ENCODE results near the gene NUAK1.

NUAK1 gene

GRCh38 chr12:106082216-106083175 is 56.3 kb downstream of the NUAK1 start:
- no peak for DNase-seq (ENCODE audit: low spot score)

- DNase-seq (ENCODE audit: low spot score): no peak
Measured at GRCh38 chr12:106081606-106082005, 57.1 kb downstream of the NUAK1 start.

DNA sequence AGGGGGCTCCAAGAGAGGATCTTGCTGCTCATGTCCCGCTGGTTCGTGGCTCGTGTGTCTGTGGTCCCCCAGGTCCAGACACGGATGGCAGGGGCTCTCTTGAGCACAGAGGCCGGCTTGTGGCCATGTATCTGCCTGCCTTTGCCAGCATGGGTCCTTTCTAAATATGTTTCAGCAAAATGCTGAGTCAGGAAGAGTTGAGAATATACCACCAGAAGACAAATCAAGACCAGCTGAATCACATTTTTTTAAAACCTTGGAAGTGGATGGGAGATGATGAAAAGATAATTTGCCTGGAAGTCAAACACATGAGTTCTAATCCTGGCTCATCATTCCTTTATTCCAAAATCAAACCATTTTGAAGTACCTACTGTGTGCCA is 58.0 kb downstream of the NUAK1 start:
- no peak for DNase-seq (ENCODE audit: low spot score)

DNA sequence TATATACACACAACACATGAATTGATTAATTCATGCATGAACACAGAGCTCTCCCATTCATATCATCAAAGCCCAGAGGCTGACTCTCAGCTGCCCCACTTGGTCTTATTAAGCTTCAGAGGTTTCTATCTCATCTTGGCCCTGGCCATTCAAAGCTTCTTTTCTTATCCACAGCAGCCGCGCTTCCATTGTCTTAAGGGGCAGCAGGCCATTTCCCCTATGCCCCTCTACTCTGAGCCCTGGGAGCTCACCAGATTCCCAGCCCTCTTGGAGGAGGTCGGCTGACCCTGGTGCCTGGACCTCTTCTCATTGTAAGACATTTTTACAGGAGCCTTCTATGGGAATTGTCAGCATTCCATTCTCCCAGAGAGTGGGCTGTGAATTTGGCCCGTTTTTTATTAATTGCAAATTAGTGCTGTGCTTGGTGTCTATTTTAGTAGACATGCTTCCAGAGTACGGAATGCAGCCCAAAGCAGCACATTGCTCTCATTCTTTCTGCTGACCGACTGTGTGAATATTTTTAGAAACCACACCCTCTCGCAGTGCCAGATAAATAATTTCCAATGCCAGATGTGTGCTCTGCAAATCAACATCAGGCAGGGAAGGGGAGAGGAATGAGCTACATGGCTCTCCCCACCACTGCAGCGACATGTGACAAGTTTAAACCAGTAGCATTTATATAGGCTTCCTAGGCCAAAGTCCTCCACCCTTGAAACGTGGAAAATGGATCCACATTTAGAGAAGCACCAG is 58.5 kb downstream of the NUAK1 start:
- no peak for DNase-seq (ENCODE audit: low spot score)

DNA sequence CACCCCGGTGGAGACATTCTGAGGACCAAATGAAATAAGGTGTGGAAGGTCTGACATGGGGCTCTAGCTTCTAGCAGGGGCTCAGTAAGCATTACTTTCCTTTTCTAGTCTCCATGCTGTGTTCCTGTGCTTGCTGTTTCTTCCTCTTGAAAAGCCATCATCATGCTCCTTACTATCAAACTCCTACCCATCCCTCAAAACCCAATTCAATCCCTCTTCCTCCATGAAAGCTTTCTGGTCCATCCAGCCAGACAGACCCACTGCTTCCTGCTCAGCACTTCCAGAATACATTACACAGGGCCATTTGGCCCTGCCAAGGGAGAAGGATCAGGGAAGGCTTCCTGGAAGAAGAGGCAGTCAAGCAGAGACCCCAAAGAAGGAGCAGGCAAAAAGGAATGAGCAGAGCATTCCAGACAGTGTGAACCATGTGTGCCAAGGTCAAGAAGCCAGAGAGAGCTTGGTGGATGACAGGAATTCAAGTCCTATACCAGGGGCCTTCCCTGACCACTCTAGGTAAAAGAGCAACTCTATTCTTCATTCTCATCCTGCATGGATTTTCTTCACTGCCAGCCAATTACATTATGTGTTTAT is 59.5 kb downstream of the NUAK1 start:
- DNase-seq (ENCODE audit: low spot score): no peak

GRCh38 chr12:106078358-106079010 is 60.3 kb downstream of the NUAK1 start:
- DNase-seq (ENCODE audit: low spot score): no peak

GRCh38 chr12:106074706-106075392 is 63.9 kb downstream of the NUAK1 start:
- DNase-seq (ENCODE audit: low spot score): no peak

GRCh38 chr12:106074361-106074705 is 64.4 kb downstream of the NUAK1 start:
- no peak for DNase-seq (ENCODE audit: low spot score)

DNA sequence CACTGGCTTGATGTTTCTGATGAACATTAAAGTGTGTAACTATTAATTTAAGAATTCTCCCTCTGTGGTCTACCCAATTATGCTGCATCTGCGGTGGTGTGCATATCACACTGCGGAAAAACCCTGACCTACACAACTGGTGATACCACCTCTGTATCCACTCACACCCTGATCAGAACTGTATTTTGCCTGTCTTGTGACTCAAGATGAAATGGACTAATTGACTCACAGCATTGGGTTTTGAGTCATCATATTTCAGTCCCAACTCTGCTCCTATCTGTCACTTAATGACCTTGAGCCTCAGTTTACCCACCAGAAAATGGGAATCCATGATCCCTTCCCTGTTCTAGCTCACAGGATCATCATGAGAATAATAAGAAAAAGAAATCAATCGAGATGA is 65.6 kb downstream of the NUAK1 start:
- DNase-seq (ENCODE audit: low spot score): no peak

DNA sequence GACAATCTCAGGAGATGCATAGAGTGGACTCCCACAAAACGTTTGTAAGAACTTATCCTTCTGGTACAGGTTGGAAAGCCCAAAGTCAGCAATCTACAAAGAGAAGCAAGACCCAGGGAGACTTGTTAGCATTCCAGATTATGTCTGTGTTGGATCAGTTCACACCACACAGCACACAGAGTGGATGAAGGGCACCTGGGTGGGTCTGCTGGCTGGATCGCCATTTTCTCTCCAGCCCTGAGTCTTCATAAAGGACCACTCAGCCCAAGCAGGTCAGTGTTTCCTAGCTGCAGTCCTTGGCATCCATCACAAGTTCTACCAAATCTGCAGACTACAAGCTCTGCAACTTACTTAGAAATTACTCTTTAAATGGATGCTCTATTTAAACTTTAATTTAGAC is 66.0 kb downstream of the NUAK1 start:
- DNase-seq (ENCODE audit: low spot score): no peak

GRCh38 chr12:106071686-106072085 is 67.1 kb downstream of the NUAK1 start:
- no peak for DNase-seq (ENCODE audit: low spot score)

- no peak for DNase-seq (ENCODE audit: low spot score)
Measured at GRCh38 chr12:106070611-106071010, 68.1 kb downstream of the NUAK1 start.

DNA sequence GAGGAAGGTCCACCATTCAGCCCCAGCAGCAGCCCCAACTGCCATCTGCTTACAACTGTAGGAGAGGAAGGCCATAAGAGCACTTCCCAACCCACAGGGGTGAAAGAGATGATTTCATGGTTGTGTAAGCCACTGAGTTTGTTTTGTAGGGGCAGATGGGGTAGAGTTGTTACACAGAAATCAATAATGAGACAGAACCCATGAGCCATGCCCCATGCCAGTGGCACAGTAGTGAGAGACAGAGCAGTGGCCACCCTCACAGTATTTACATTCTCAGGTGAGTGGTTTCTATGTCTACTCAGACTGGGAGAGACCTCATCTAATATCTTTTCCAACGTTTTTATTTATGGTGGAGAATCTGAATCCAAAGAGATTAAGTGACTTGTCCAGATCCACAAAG is 68.6 kb downstream of the NUAK1 start:
- DNase-seq (ENCODE audit: low spot score): no peak

GRCh38 chr12:106068296-106068695 is 70.5 kb downstream of the NUAK1 start:
- no peak for DNase-seq (ENCODE audit: low spot score)

- DNase-seq (ENCODE audit: low spot score): no peak
Measured at GRCh38 chr12:106067606-106068205, 71.0 kb downstream of the NUAK1 start.

DNA sequence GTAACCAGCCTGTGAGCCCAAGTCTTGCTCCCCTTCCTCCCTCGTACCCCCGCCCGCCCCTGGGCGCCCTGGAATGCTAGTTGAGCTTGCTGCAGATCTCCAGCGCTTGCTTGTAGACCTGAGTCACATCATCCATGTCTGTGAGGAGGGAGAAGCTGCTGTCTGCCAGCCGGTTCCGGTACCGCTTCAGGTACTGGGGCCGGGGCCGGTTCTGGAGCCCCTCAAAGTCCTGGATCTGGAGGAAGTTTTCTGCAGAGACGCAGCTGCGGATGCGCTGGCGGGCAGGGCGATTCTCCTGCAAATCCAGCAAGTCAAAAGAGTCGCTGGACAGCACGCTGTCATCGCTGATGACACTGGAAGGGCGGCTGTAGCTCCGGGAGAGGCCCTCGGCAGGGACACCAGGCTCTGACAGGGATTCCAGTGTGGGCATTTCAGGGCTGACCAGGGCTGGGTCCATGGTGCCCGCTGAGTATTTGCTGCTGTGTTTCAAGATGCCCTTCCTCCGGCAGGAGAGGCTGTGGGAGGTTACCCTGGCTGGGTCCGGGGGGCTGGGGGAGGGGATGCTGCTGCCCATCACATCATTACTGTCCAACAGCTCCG is 71.9 kb downstream of the NUAK1 start:
- no peak for DNase-seq (ENCODE audit: low spot score)

DNA sequence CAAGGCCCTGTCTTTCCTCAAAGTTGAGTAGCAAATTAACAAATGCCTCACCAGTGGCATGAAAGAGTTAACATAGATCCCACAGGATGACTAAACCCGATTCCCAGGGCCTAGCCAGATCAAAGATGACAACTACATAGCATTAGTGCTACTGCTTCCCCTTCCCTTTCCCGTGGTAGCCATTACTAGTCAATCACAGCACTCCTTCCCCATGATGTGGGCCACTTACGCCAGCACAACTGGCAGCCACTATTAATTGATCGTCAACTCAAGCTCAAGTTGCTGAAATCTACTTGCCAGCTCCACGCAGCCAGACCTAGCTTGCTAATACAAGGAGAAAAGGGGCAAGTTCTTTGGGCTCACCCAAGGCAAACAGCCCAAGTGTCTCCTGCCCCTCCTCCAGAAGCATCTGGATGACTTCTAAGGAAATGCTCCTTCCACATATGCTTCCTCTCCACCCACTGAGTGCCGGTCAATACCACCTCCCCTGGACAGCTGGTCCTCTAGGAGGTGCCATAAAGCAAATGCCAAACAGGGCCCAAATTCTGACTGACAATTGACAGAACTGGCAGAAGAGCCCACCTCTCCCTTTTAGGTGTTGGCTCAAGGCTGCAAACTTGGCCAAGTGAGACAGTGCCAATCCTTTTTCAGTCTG is 72.6 kb downstream of the NUAK1 start:
- DNase-seq (ENCODE audit: low spot score): no peak

GRCh38 chr12:106065506-106065905 is 73.2 kb downstream of the NUAK1 start:
- no peak for DNase-seq (ENCODE audit: low spot score)

DNA sequence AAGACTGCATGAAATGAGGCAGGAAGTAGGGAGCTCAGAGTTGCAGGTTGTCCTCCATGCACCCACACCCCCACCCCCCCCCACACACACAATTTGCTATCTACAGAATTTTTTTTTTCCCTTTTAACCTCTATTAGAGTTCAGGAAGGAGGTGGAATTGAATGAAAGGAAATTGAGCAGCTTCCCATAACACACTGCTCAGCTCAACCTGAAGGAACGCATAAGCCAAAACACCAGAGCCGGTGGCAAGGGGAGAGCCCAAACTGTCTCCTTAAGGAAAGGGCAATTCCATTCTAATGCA is 74.1 kb downstream of the NUAK1 start:
- no peak for DNase-seq (ENCODE audit: low spot score)

DNA sequence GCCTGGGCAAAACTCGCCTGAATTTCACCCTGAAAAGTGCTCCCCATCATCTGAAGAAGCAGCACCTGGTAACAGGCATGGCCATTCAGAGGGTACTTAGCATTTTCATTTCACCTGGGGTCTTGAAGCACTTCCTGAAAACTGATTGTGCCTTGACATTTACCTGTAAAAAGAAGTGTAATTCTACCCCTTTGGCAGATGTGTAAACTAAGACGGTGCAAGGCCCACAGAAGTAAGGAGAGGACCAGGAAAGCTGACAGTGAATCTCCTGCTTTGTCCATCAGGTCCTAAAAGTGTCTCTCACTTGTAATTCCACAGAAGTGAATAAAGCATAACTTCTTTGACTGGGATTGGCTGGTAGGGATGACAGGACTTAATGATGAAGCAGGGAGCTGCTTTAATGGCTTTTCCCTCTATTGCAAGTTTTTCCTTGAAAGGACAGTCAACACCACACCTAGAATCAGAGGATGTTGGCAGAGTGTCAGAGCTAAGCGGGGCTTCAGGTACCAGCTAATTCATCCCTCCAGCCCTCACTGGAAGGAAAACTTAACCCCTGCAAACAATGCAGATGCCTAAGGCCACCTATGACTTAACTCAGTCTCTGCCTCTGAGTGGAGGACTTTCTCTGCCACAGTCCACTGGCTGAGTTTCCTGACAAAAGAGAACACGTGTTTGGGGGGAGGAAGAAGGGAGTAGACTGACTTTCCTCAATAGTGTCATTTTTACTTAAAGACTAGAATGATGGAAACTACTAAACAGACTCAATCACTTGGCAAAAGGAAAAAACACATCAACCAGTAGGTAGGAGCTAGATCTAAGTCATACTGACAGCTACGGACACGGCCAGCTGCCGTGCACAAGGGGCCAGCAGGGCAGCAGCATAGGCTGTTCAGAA is 74.7 kb downstream of the NUAK1 start:
- no peak for DNase-seq (ENCODE audit: low spot score)

All from hematopoietic multipotent progenitor cell treated with erythropoietin and hydrocortisone succinate and interleukin-3 and kit ligand, for 15 days (in vitro differentiated cells).